Nephron (organoid): ENCODE measurements around the gene BTK.

ENCODE experiments used
- H3K27ac Mint-ChIP-seq, 3 experiments: 2 replicates each; pipeline ENCODE4 v1.8.0; 2020; ENCODE audit warnings: mixed read lengths in 3 of 3, mild to moderate bottlenecking in 2 of 3, moderate library complexity in 1 of 3
- H3K27me3 Mint-ChIP-seq: 2 replicates; pipeline ENCODE4 v1.8.0; 2021; ENCODE audit warnings: low read depth, mild to moderate bottlenecking, moderate library complexity, mixed read lengths
- H3K36me3 Mint-ChIP-seq: 2 replicates; pipeline ENCODE4 v1.8.0; 2020; ENCODE audit warnings: low read depth, mixed read lengths
- H3K4me1 Mint-ChIP-seq: 2 replicates; pipeline ENCODE4 v1.8.0; 2020; ENCODE audit warnings: mixed read lengths
- H3K4me3 Mint-ChIP-seq, 3 experiments: 2 replicates each; pipeline ENCODE4 v1.8.0; 2020; ENCODE audit warnings: mild to moderate bottlenecking in 3 of 3, mixed read lengths in 3 of 3, moderate library complexity in 2 of 3
- H3K9me3 Mint-ChIP-seq: 2 replicates; pipeline ENCODE4 v1.8.0; 2020; ENCODE audit warnings: mixed read lengths
- TF ChIP-seq, protein P1 (sequence below), 3 experiments: fragments of 200-600 bp; sonication (generic); IDR thresholded peaks; one replicate each; pipeline ENCODE4 v1.5.0; 2021; ENCODE audit warnings: antibody characterized with exemption in 3 of 3; ENCODE audit not compliant: unreplicated experiment in 3 of 3

The BTK gene

DNA sequence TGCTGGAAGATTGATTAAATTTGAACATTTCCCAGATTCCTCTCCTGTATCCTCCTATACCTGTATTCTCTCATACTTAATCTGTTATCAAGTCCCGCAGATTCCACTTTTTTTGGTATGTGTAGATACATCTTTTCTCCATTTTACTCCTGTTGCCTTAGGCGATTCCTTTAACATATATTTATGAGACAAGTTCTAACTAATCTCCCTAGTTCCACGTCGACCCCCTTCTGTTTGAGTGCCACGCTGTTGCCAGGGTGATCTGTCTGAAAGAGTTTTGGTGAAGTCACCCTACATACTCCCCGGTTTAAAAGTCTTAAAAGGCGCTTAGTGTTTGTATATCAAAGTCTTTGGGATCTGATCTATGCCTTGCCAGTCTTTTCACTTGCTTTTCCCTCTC is 24.5 kb upstream of the BTK start:
- no peaks in the 10 kb centered on the region for H3K27me3 Mint-ChIP-seq
- peak overlapping the region in 1 of 3 experiments; percentile 18 for H3K27ac Mint-ChIP-seq
- peaks cover 10% of the 10 kb centered on the region for H3K9me3 Mint-ChIP-seq
- H3K4me1 Mint-ChIP-seq: peaks cover 25% of the 10 kb centered on the region
- H3K36me3 Mint-ChIP-seq: peaks cover 15% of the 10 kb centered on the region
- TF ChIP-seq, protein P1, sequence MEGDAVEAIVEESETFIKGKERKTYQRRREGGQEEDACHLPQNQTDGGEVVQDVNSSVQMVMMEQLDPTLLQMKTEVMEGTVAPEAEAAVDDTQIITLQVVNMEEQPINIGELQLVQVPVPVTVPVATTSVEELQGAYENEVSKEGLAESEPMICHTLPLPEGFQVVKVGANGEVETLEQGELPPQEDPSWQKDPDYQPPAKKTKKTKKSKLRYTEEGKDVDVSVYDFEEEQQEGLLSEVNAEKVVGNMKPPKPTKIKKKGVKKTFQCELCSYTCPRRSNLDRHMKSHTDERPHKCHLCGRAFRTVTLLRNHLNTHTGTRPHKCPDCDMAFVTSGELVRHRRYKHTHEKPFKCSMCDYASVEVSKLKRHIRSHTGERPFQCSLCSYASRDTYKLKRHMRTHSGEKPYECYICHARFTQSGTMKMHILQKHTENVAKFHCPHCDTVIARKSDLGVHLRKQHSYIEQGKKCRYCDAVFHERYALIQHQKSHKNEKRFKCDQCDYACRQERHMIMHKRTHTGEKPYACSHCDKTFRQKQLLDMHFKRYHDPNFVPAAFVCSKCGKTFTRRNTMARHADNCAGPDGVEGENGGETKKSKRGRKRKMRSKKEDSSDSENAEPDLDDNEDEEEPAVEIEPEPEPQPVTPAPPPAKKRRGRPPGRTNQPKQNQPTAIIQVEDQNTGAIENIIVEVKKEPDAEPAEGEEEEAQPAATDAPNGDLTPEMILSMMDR (IDR thresholded peaks at IDR 0.05; ENCODE audit: unreplicated experiment in 3 of 3): no peak
- H3K4me3 Mint-ChIP-seq: peak overlapping the region; percentile 66 to 81 (median 78)

DNA sequence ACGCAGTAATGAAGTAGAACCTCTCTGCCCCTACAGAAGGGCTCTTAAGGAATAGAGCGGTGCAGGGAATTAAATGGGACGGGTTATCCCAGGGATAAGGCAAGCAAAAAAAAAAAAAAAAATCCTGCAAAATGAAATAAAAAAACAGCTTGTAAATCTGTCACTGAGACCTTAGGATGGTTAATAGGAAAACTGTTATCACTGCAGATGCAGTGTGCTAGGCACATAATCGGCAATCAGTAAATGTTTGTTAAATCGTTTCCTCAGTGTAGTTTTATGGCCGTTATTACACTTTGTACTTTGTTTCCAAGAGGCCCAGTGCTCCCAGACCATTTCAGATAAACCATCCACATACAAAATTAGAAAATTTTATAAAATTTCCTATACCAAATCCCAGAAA is 23.1 kb upstream of the BTK start:
- TF ChIP-seq, protein P1 (IDR thresholded peaks at IDR 0.05; ENCODE audit: unreplicated experiment in 3 of 3): no peak
- H3K4me3 Mint-ChIP-seq: peak overlapping the region; percentile 94 to 98 (median 94)

DNA sequence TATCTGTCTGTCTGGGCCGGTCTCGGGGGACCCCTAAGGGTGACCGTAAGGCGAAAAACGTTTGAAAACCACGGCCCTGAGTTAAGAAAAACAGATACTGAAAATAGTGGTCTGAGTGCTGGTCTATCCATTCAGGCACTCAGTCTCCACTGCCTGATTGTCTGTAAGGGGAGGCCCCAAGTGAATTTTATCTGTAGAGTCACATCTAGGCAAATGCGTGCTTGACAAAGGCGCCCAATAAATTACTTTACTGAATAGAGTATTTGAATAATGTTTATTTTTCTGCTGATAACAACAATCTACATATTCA is 22.5 kb upstream of the BTK start:
- Mint-ChIP-seq H3K27me3 (no peaks in the 10 kb centered on the region), H3K9me3 (peaks cover 10% of the 10 kb centered on the region), H3K4me3 (peak overlapping the region; percentile 94 to 98 (median 94)), H3K36me3 (peaks cover 21% of the 10 kb centered on the region), H3K4me1 (peaks cover 22% of the 10 kb centered on the region), H3K27ac (peak overlapping the region; percentile 93 to 97 (median 97))
- TF ChIP-seq, protein P1 (IDR thresholded peaks at IDR 0.05; ENCODE audit: unreplicated experiment in 3 of 3): no peak

More for the DNA sequence above, 23.1 kb upstream of the BTK start:
- Mint-ChIP-seq H3K9me3 (peaks cover 10% of the 10 kb centered on the region), H3K36me3 (peaks cover 18% of the 10 kb centered on the region), H3K27ac (peak overlapping the region; percentile 78 to 97 (median 93)), H3K4me1 (peaks cover 22% of the 10 kb centered on the region), H3K27me3 (no peaks in the 10 kb centered on the region)

- Mint-ChIP-seq H3K27me3 (no peaks in the 10 kb centered on the region), H3K36me3 (peaks cover 18% of the 10 kb centered on the region), H3K4me1 (peaks cover 22% of the 10 kb centered on the region), H3K9me3 (peaks cover 10% of the 10 kb centered on the region), H3K27ac (peak within 1 kb of the TSS; percentile 93 to 97 (median 97)), H3K4me3 (peak within 1 kb of the TSS; percentile 94 to 98 (median 94))
- TF ChIP-seq, protein P1 (IDR thresholded peaks at IDR 0.05; ENCODE audit: unreplicated experiment in 3 of 3): no peak
Measured at GRCh38 chrX:101407748-101408531, 21.9 kb upstream of the BTK start, which contains the start of the genes GLA and HNRNPH2. Gene GLA, minus strand, starts transcription at chrX:101407925. Its CDS starts 22 bp downstream, at chrX:101407903. Gene HNRNPH2, plus strand, starts transcription at chrX:101408222. Its CDS starts 3,767 bp downstream, at chrX:101411989.

DNA sequence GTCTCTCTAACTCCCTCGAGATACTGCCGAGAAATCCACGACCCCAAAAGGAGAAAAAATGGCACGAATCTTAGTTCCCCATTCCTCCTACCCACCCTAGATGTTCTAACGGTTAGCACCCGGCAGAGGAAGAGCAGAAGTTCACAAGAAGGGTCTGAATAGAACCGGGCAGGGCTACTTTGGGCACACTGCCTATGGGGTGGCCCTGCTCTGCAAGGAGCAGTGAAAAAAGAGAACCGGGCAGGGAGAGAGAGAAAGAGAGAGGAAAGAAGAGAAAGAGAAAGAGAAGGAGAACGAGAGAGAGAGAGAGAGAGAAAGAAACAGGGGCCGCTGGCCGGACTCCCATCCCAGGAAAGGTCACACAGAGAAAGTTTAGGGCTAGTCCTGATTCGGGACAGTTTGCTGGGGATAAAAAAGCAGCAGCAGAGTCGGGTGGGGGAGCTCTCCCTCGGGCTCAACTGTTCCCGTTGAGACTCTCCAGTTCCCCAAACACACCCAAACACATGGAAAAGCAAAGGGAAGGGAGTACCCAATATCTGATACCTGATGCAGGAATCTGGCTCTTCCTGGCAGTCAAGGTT is 21.3 kb upstream of the BTK start:
- Mint-ChIP-seq H3K4me3 (peak overlapping the region; percentile 94 to 98 (median 94)), H3K4me1 (peaks cover 22% of the 10 kb centered on the region), H3K27me3 (no peaks in the 10 kb centered on the region), H3K9me3 (peaks cover 10% of the 10 kb centered on the region), H3K27ac (peak overlapping the region; percentile 93 to 97 (median 97)), H3K36me3 (peaks cover 17% of the 10 kb centered on the region)
- TF ChIP-seq, protein P1 (IDR thresholded peaks at IDR 0.05; ENCODE audit: unreplicated experiment in 3 of 3): no peak
